DMS153 treated with DMSO at 0.1 percent for 48 hours (cell line): ENCODE results near the gene MOV10L1.

ENCODE experiments used
- DNase-seq: peaks from one replicate; lab custom pipeline; 2025; ENCODE audit not compliant: unreplicated experiment; lab: John Stamatoyannopoulos, UW

The MOV10L1 gene

GRCh38 chr22:50089682-50090411 is at the start of gene MOV10L1:
Gene MOV10L1 (plus strand): TSS chr22:50090006. CDS start chr22:50090089, 83 bp downstream.
- DNase-seq = no peak

- DNase-seq = no peak
These were observed 49.1 kb upstream of the MOV10L1 start for GRCh38 chr22:50040717-50041116.

GRCh38 chr22:50041361-50042065 is 48.3 kb upstream of the MOV10L1 start:
- DNase-seq = no peak

- no peak for DNase-seq
These were observed 45.2 kb upstream of the MOV10L1 start for GRCh38 chr22:50044485-50045118.

- DNase-seq = no peak
These were observed 44.4 kb upstream of the MOV10L1 start for GRCh38 chr22:50045211-50046018.

GRCh38 chr22:50046019-50046415 is 43.8 kb upstream of the MOV10L1 start:
- no peak for DNase-seq

GRCh38 chr22:50046481-50047245 is 43.1 kb upstream of the MOV10L1 start:
- no peak for DNase-seq

GRCh38 chr22:50047346-50047745 is 42.5 kb upstream of the MOV10L1 start:
- DNase-seq = no peak

- no peak for DNase-seq
These were observed 41.6 kb upstream of the MOV10L1 start for GRCh38 chr22:50048061-50048765.

GRCh38 chr22:50048836-50049235 is 41.0 kb upstream of the MOV10L1 start:
- no peak for DNase-seq

- DNase-seq = no peak
These were observed 40.3 kb upstream of the MOV10L1 start for GRCh38 chr22:50049299-50050195.

- DNase-seq = no peak
These were observed 37.9 kb upstream of the MOV10L1 start for GRCh38 chr22:50051930-50052329.

GRCh38 chr22:50053861-50054260 is 35.9 kb upstream of the MOV10L1 start:
- DNase-seq = no peak

- DNase-seq = no peak
These were observed 33.4 kb upstream of the MOV10L1 start for GRCh38 chr22:50056214-50056972.

GRCh38 chr22:50057278-50058060 is 32.3 kb upstream of the MOV10L1 start:
- no peak for DNase-seq

- DNase-seq = no peak
These were observed 31.5 kb upstream of the MOV10L1 start, which contains the start of gene TTLL8 for GRCh38 chr22:50058061-50058905. Gene TTLL8 (minus strand): TSS chr22:50058298.
